ENCODE measurements around the gene DYNLL1.
"Not testable (repeated sequence)": the region's sequence is repeated elsewhere in the genome, so short reads cannot be mapped to it uniquely, and the experiment has no call there.

DYNLL1 gene

DNA sequence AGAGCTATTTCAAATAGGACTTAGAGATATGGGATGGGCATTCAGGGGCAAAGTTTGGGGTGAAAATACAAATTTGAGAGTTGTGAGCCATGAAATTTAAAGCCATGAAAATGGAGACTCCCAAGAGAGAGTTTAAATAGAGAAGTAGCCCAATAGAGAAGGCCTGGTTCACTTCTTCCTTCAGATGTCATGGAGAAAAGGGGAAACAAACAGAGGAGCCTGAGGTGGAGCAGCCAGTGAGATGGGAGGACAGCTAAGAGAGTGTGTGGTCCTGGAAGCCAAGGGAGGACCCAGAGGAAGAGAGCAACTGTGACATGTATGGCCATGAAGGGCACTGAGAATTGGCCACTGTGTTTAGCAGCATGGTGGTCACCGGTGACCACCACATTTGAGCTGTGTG is 12.3 kb upstream of the DYNLL1 start:
- H3K4me1 ChIP-seq, result peaks cover 14 to 33% (median 21%) of the 10 kb centered on the region in 10 experiments
- no peak for TF ChIP-seq Cebpa-rat (IDR thresholded peaks at IDR 0.05)
- H3K27me3 ChIP-seq, result no peaks in the 10 kb centered on the region
- peak overlapping the region in 7 of 11 experiments; percentile 1 to 43 (median 23); a peak in 10 of 22 replicates for H3K4me2 ChIP-seq
- H3K27ac ChIP-seq, result peak overlapping the region in 2 of 11 experiments; percentile 34 to 45; a peak in 2 of 22 replicates
- no peaks in the 10 kb centered on the region for H3K9me3 ChIP-seq (replicated peaks in 1 of 11)
- no peak overlapping the region for H3K4me3 ChIP-seq
- peaks cover 0 to 22% (median 16%) of the 10 kb centered on the region in 11 experiments; a peak in 17 of 22 replicates for H3K36me3 ChIP-seq
- no peak overlapping the region for H3K9ac ChIP-seq
- H4K20me1 ChIP-seq, result no peaks in the 10 kb centered on the region

DNA sequence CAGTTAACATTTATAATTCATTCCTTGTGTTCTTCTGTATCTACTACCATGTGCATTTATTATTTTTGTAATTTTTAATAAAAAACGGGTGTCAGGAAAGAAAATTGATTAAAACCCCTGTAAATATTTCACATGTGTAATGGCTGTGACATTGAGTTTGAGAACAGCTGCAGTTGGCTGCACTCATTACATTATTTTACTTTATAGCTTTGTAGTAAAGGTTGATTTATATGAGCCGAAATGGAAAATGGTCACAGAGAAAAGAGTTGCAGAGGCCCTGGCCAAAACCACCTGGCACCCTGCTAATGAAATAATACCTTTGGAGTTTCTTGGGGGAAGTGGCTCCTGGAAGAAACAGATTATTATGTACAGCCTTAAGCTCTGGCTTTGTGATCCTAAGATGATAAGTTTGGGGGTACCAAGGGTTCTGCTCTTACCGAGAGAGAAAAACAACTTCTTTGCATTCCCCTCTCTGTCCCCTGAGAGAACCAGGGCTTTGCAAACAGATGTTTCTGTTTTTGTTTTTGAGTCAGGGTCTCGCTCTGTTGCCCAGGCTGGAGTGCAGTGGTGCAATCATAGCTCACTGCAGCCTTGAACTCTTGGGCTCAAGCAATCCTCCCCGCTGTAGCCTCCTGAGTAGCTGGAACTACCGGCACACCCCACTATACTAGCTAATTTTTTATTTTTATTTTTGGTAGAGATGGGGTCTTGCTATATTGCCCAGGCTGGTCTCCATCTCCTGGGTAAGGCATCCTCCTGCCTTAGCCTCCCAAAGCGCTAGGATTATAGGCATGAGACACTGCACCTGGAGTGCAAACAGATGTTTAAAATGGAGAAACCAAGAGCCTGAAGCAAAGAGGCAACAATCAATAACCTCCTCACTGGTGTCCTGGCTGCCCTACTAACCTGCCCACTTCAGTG is 9.7 kb upstream of the DYNLL1 start:
- Histone ChIP-seq H3K4me3 (no peak overlapping the region), H3K9ac (peak overlapping the region in 8 of 11 experiments; percentile 21 to 62 (median 30); a peak in 8 of 22 replicates), H3K9me3 (replicated peaks in 1 of 11) (no peaks in the 10 kb centered on the region), H3K27me3 (no peaks in the 10 kb centered on the region), H3K4me1 (peaks cover 15 to 40% (median 26%) of the 10 kb centered on the region in 10 experiments), H3K36me3 (peaks cover 5 to 34% (median 26%) of the 10 kb centered on the region in 11 experiments; a peak in 18 of 22 replicates), H4K20me1 (no peaks in the 10 kb centered on the region), H3K4me2 (peak overlapping the region in 8 of 11 experiments; percentile 23 to 65 (median 59); a peak in 15 of 22 replicates), H3K27ac (peak overlapping the region in 7 of 11 experiments; percentile 40 to 74 (median 59); a peak in 14 of 22 replicates)
- peak in 6 of 11 experiments; percentile 12 to 85 (median 69); a peak in 8 of 22 replicates for TF ChIP-seq Cebpa-rat (IDR thresholded peaks at IDR 0.05)

- H4K20me1 ChIP-seq; H3K9ac ChIP-seq; H3K27me3 ChIP-seq; H3K4me3 ChIP-seq; H3K4me2 ChIP-seq; H3K9me3 ChIP-seq (replicated peaks in 1 of 11): not testable (repeated sequence)
- Histone ChIP-seq H3K27ac (peak overlapping the region in 2 of 11 experiments; percentile 42 to 47; a peak in 3 of 22 replicates), H3K4me1 (peaks cover 15 to 40% (median 26%) of the 10 kb centered on the region in 10 experiments), H3K36me3 (peaks cover 0 to 34% (median 22%) of the 10 kb centered on the region in 11 experiments; a peak in 13 of 22 replicates)
These were observed 8.4 kb upstream of the DYNLL1 start for GRCh38 chr12:120487552-120487951.

- Histone ChIP-seq H3K36me3 (peaks cover 0 to 28% (median 18%) of the 10 kb centered on the region in 11 experiments; a peak in 13 of 22 replicates), H3K27me3 (no peaks in the 10 kb centered on the region), H3K9me3 (replicated peaks in 1 of 11) (no peaks in the 10 kb centered on the region), H3K4me1 (peaks cover 15 to 40% (median 24%) of the 10 kb centered on the region in 10 experiments), H3K4me2 (no peak overlapping the region), H4K20me1 (no peaks in the 10 kb centered on the region), H3K9ac (peak overlapping the region in 2 of 11 experiments; percentile 33 to 35; a peak in 2 of 22 replicates), H3K27ac (peak overlapping the region in 3 of 11 experiments; percentile 38 to 47 (median 42); a peak in 5 of 22 replicates), H3K4me3 (no peak overlapping the region)
- TF ChIP-seq Cebpa-rat (IDR thresholded peaks at IDR 0.05), result no peak
These were observed 7.8 kb upstream of the DYNLL1 start for GRCh38 chr12:120488057-120488640.

GRCh38 chr12:120489018-120489417 is 6.9 kb upstream of the DYNLL1 start:
- no peak overlapping the region for H3K27ac ChIP-seq
- peak overlapping the region in 5 of 11 experiments; percentile 4 to 46 (median 33); a peak in 7 of 22 replicates for H3K4me2 ChIP-seq
- no peaks in the 10 kb centered on the region for H3K27me3 ChIP-seq
- H3K9me3 ChIP-seq (replicated peaks in 1 of 11), result no peaks in the 10 kb centered on the region
- no peak for TF ChIP-seq Cebpa-rat (IDR thresholded peaks at IDR 0.05)
- no peak overlapping the region for H3K9ac ChIP-seq
- peaks cover 11 to 31% (median 15%) of the 10 kb centered on the region in 10 experiments; a peak in 19 of 20 replicates for H3K4me1 ChIP-seq
- H3K36me3 ChIP-seq, result peaks cover 0 to 27% (median 17%) of the 10 kb centered on the region in 11 experiments; a peak in 12 of 22 replicates
- H3K4me3 ChIP-seq, result no peak overlapping the region
- no peaks in the 10 kb centered on the region for H4K20me1 ChIP-seq

- Histone ChIP-seq H3K4me3 (no peak overlapping the region), H3K9ac (no peak overlapping the region; a peak in 1 of 22 replicates), H3K4me1 (peaks cover 22 to 38% (median 26%) of the 10 kb centered on the region in 10 experiments), H3K27ac (no peak overlapping the region), H3K36me3 (peaks cover 0 to 27% (median 17%) of the 10 kb centered on the region in 11 experiments; a peak in 12 of 22 replicates), H3K9me3 (replicated peaks in 1 of 11) (no peaks in the 10 kb centered on the region), H4K20me1 (no peaks in the 10 kb centered on the region), H3K27me3 (no peaks in the 10 kb centered on the region), H3K4me2 (no peak overlapping the region)
- no peak for TF ChIP-seq Cebpa-rat (IDR thresholded peaks at IDR 0.05)
These were observed 5.6 kb upstream of the DYNLL1 start for GRCh38 chr12:120490325-120490724.

- no peak for TF ChIP-seq Cebpa-rat (IDR thresholded peaks at IDR 0.05)
- H3K4me2 ChIP-seq, result no peak overlapping the region
- no peaks in the 10 kb centered on the region for H4K20me1 ChIP-seq
- peaks cover 0 to 27% (median 17%) of the 10 kb centered on the region in 11 experiments; a peak in 12 of 22 replicates for H3K36me3 ChIP-seq
- peaks cover 18 to 38% (median 26%) of the 10 kb centered on the region in 10 experiments for H3K4me1 ChIP-seq
- H3K27me3 ChIP-seq, result no peaks in the 10 kb centered on the region
- no peak overlapping the region for H3K27ac ChIP-seq
- no peaks in the 10 kb centered on the region for H3K9me3 ChIP-seq (replicated peaks in 1 of 11)
- peak overlapping the region in 1 of 11 experiments; percentile 17; a peak in 1 of 22 replicates for H3K9ac ChIP-seq
- no peak overlapping the region for H3K4me3 ChIP-seq
These were observed 4.9 kb upstream of the DYNLL1 start for GRCh38 chr12:120490833-120491512.

- Histone ChIP-seq H4K20me1 (peaks cover 20 to 38% (median 31%) of the 10 kb centered on the region in 11 experiments), H3K36me3 (peaks cover 26 to 51% (median 40%) of the 10 kb centered on the region in 11 experiments), H3K9ac (peak overlapping the region in 9 of 11 experiments; percentile 46 to 91 (median 84); a peak in 16 of 22 replicates), H3K4me1 (peaks cover 24 to 33% (median 28%) of the 10 kb centered on the region in 10 experiments), H3K27me3 (no peaks in the 10 kb centered on the region), H3K4me2 (peak overlapping the region; percentile 69 to 95 (median 89)), H3K9me3 (replicated peaks in 1 of 11) (no peaks in the 10 kb centered on the region), H3K27ac (peak overlapping the region in 4 of 11 experiments; percentile 23 to 74 (median 56); a peak in 3 of 22 replicates), H3K4me3 (peak overlapping the region; percentile 85 to 99 (median 97))
- TF ChIP-seq Cebpa-rat (IDR thresholded peaks at IDR 0.05), result no peak
These were observed 655 bp upstream of the DYNLL1 start for GRCh38 chr12:120495186-120495730.

Data from BLaER1 treated with 17β-estradiol and CSF1 and Interleukin-3, amounts not matched to agents 10 nM and 100 nM (cell line).